GM19468 (cell line): ENCODE results near the gene BAG2.

Experiments used
- ATAC-seq: cut with Tn5 transposase; IDR thresholded peaks from one replicate; pipeline ENCODE4 v1.9.1; 2021; ENCODE audit warnings: mild to moderate bottlenecking, moderate library complexity, moderate number of reproducible peaks; ENCODE audit not compliant: unreplicated experiment; ENCODE audit errors: extremely low read depth

Gene BAG2

DNA sequence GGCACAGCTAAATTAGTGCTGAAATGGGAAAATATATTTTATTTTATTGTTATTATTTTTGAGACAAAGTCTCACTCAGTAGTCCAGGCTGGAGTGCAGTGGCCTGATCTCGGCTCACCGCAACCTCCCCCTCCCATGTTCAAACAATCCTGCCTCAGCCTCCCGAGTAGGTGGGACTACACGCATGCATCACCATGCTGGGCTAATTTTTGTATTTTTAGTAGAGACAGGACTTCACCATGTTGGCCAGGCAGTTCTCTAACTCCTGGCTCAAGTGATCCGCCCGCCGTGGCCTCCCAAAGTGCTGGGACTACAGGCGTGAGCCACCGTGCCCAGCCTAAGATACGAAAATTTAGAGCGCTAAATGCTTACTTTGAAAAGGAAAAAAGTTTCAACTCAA lies 45.1 kb downstream of the BAG2 start:
- ATAC-seq, result no peak

DNA sequence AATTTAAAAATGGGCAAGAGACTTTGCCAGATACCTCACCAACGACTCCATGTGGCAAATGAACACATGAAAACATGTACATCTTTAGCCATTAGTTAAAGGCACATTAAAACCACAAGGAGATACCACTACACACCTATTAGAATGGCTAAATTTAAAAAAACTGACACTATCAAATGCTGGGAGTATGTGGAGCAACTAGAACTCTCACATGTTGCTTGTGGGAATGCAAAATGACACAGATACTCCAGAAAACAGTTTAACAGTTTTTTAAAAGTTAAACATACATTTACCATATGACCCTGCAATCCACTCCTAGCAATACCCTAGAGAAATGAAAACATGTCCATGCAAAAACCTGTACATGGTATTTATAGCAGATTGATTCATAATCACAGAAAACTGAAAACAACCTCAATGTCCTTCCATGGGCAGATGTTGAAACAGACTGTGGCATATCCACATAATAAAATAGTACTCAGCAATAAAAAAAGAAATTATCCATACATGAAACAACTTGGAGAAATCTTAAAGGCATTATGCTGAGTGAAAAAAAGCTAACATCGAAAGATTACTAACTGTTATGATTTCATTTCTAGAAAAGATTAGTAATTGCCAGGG lies 48.1 kb downstream of the BAG2 start:
- ATAC-seq, result no peak

DNA sequence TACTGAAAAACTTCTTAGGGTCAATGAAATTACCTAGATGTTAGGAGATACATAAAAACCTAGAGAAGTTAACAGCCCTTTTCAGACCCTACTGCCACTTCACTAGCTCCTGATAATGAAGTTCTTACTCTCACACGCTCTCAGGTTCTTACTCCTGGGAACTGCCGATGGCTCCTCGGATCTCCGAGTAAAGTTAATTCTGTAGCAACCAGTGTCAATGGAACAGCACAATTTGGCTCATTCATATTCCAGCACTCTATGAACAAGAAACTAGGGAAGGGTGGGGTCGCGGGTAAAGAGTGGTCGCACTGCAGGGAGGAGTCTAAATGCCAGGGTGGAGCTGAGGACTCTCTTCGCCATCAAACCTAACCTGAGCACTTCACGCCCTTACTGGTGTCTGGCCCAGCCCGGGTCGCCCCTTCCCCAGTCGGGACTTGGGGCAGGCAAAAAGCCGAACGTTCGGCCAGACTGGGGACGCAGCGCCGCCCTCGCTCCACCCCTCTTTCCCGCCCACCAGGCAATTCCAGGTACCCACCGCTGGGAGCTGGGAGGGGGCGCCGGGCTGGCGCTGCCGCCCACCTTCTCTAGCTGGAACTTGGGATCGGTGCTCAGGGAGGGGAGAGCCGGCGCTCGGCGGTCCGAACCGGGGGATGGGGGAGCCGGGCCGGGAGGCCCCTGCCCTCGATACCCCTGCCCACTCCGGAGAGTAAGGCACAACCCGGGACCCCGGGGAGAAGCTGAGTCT lies 49.2 kb downstream of the BAG2 start:
- peak; percentile 13 for ATAC-seq

DNA sequence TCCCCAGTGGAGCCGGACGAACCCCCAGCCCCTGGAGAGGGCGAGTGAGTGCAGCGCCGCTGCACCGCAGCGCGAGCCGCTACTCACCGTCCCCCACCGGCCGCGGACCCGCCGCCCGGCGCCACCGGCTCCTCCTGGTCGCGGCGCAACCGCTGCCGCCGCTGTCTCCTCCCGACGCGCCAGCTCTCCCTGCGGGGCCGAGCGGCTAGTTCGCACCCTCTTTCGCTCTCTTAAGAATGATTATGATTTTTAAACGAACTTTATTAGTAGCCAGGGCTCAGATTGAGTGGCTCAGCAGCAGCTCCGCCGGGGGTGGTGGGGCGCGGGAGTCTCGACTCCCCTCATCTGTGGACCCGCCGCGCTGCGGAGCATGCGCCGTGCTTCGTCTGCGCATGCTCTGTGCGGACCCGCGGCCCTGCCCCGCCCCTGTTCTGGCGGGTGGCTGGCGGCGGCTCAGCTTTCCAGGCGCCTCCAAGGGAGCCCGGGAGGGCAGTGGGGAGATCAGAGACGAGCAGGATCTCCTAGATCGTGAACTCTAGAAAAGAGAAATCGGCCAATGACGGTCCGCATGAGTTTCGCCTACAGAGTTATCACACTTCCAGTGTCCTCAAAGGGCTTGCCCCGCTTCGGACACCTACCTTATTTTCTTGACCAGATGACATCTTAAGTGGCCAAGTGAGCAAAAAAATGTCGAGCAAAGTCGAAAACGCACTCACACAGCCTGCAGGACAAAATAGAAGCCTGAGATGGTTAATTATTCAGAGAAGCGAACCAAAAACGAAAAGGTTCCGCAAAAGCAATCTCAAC lies 50.0 kb downstream of the BAG2 start, which contains the start of gene RAB23:
Gene RAB23, minus strand, starts transcription at position 372 of the 807 bp plus-strand sequence. CDS start 11,927 bp downstream, outside the sequence.
- ATAC-seq, result peak; percentile 85

DNA sequence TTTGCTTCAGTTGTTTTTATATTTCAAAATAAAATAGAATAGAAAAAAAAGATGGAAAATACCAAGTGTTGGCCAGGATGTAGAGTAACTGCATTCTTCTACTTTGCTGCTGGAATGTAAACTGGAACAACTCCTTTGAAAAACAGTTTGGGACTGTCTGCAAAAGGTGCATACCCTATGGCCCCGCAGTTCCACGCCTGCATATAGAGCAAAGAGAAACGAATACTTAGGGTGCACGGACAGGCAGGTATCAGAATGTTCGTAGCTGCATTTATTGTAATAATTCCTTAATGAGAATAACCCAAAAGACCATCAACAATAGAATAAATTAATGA lies 50.6 kb downstream of the BAG2 start:
- ATAC-seq, result no peak

DNA sequence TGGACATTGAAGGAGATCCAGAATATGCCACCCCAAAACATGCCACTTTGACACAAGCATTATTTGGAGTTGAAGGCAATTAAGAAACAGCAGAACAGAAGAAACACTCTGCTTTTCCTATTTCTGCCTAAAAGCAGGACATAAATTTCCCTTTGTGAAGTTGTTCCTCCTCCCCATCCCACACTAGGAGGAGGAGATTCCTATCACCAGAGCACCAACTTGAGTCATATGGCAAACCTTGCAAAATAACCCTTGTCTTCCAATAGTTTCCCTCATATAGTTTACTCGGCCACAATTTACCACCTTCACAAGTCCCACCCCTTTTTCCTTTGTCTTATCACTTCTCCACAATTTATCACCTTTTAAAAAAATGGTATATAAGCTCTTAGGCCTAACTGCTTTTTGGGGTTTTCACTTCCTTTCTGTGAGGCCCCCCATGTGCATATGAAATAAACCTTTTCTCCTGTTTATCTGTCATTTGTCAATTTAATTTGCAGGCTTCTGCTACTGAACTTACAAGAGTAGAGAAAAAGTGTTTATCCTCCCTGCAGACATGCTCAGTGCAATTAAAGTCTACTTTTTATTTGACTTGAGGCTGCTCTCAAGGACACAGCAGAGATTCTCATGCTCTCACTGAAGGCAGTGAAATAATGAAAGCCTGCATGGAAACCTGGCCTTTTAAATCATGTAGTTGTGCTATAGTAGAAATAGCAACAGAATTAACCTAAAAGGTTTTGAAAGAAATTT lies 52.8 kb downstream of the BAG2 start:
- no peak for ATAC-seq

DNA sequence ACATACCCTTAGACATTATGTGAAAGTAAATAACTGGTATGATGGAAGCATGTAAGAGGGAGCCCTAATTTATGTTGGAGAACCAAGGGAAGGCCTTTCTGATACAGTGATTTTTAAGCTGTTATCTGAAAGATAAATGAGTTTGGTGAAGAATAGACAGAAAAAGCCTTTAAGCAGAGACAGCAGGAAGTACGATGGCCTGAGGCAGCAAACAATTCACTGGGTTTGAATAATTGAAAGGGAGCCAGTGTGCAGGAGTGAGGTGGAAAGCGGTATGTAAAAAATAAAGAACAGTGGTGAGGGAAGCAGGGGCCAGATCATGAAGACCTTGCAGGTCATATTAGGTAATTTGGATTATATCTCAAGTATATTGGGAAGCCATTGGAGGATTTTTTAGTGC lies 54.1 kb downstream of the BAG2 start:
- no peak for ATAC-seq
